ENCODE measurements around the gene PIK3R1.

- TF ChIP-seq CTCF (IDR thresholded peaks at IDR 0.05) (no peak), POLR2AphosphoS5 (IDR thresholded peaks at IDR 0.05) (no peak)
Observed at GRCh38 chr5:68217047-68217355, 1.4 kb downstream of the PIK3R1 start.
